C4-2B (cell line): ENCODE results near the gene TFDP1.

Experiments
- ZFX ChIP-seq: fragments of 450-650 bp; IDR thresholded peaks from 2 replicates; pipeline ENCODE4 v1.6.1; 2017
- TF ChIP-seq, protein P1 (sequence below): fragments of 450-650 bp; conservative IDR thresholded peaks from 2 replicates; pipeline ENCODE4 v1.5.1; 2017; ENCODE audit warnings: mild to moderate bottlenecking

- TF ChIP-seq, protein P1, sequence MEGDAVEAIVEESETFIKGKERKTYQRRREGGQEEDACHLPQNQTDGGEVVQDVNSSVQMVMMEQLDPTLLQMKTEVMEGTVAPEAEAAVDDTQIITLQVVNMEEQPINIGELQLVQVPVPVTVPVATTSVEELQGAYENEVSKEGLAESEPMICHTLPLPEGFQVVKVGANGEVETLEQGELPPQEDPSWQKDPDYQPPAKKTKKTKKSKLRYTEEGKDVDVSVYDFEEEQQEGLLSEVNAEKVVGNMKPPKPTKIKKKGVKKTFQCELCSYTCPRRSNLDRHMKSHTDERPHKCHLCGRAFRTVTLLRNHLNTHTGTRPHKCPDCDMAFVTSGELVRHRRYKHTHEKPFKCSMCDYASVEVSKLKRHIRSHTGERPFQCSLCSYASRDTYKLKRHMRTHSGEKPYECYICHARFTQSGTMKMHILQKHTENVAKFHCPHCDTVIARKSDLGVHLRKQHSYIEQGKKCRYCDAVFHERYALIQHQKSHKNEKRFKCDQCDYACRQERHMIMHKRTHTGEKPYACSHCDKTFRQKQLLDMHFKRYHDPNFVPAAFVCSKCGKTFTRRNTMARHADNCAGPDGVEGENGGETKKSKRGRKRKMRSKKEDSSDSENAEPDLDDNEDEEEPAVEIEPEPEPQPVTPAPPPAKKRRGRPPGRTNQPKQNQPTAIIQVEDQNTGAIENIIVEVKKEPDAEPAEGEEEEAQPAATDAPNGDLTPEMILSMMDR, result no peak
- no peak for TF ChIP-seq ZFX
These were observed 33.9 kb downstream of the TFDP1 start for GRCh38 chr13:113618455-113618854.
